H9 (cell line): ENCODE results near the gene CCDC88C. TPM values are rescaled to one million over a fixed set of nuclear protein-coding genes. Genes with fewer than 3 reads are reported as not detected.

Source experiments
- DNase-seq: peaks from one replicate; pipeline ENCODE4 v3.0.0-alpha.2; 2017
- H2AFZ ChIP-seq: one replicate; pipeline ENCODE4 v1.6.1; 2013; ENCODE audit warnings: mild to moderate bottlenecking, low read length, control low read depth, moderate library complexity
- H2AK5ac ChIP-seq: 2 replicates; pipeline ENCODE4 v1.6.1; 2013; ENCODE audit warnings: low read length, control low read depth, mixed read lengths; ENCODE audit not compliant: insufficient read length
- H2BK120ac ChIP-seq: one replicate; pipeline ENCODE4 v1.6.1; 2013; ENCODE audit warnings: low read depth, mild to moderate bottlenecking, low read length, control low read depth, inconsistent platforms; ENCODE audit not compliant: poor library complexity, severe bottlenecking
- H2BK12ac ChIP-seq: 2 replicates; pipeline ENCODE4 v1.6.1; 2013; ENCODE audit warnings: low read length, control low read depth, mixed read lengths, low read depth; ENCODE audit not compliant: insufficient read length
- H2BK15ac ChIP-seq: 2 replicates; pipeline ENCODE4 v1.6.1; 2013; ENCODE audit warnings: low read depth, low read length, control low read depth
- H2BK20ac ChIP-seq: one replicate; pipeline ENCODE4 v1.6.1; 2013; ENCODE audit warnings: low read depth, mild to moderate bottlenecking, low read length, control low read depth, inconsistent platforms; ENCODE audit not compliant: poor library complexity, severe bottlenecking
- H2BK5ac ChIP-seq: 2 replicates; pipeline ENCODE4 v1.6.1; 2013; ENCODE audit warnings: low read length, control low read depth, mixed read lengths; ENCODE audit not compliant: insufficient read length
- H3K14ac ChIP-seq: 2 replicates; pipeline ENCODE4 v1.6.1; 2013; ENCODE audit warnings: low read length, control low read depth; ENCODE audit not compliant: insufficient read depth
- H3K18ac ChIP-seq: 2 replicates; pipeline ENCODE4 v1.6.1; 2013; ENCODE audit warnings: low read depth, mild to moderate bottlenecking, mixed read lengths, low read length, control low read depth; ENCODE audit not compliant: insufficient read length
- H3K23ac ChIP-seq: 2 replicates; pipeline ENCODE4 v1.6.1; 2013; ENCODE audit warnings: low read length, control low read depth, mixed read lengths, low read depth; ENCODE audit not compliant: insufficient read length
- H3K23me2 ChIP-seq: 2 replicates; pipeline ENCODE4 v1.6.1; 2013; ENCODE audit warnings: low read depth, mild to moderate bottlenecking, mixed read lengths, low read length, control low read depth; ENCODE audit not compliant: insufficient read length, poor library complexity, severe bottlenecking
- H3K27ac ChIP-seq: 2 replicates; pipeline ENCODE4 v1.5.1; 2013; ENCODE audit warnings: low read length, control low read depth, mixed read lengths, low read depth; ENCODE audit not compliant: insufficient read length
- H3K27me3 ChIP-seq: 2 replicates; pipeline ENCODE4 v1.6.1; 2013; ENCODE audit warnings: low read length, control low read depth, inconsistent platforms; ENCODE audit not compliant: insufficient read depth
- H3K4ac ChIP-seq: 2 replicates; pipeline ENCODE4 v1.6.1; 2013; ENCODE audit warnings: low read depth, mild to moderate bottlenecking, control low read depth, inconsistent platforms, low read length, moderate library complexity
- H3K4me1 ChIP-seq: 2 replicates; pipeline ENCODE4 v1.6.1; 2013; ENCODE audit warnings: low read length, control low read depth, inconsistent platforms; ENCODE audit not compliant: insufficient read depth
- H3K4me2 ChIP-seq: 2 replicates; pipeline ENCODE4 v1.6.1; 2013; ENCODE audit warnings: low read length, control low read depth, mixed read lengths; ENCODE audit not compliant: insufficient read length, insufficient read depth
- H3K56ac ChIP-seq: 2 replicates; pipeline ENCODE4 v1.6.1; 2013; ENCODE audit warnings: low read depth, mild to moderate bottlenecking, mixed read lengths, low read length, control low read depth; ENCODE audit not compliant: insufficient read length
- H3K79me1 ChIP-seq: 2 replicates; pipeline ENCODE4 v1.6.1; 2013; ENCODE audit warnings: low read depth, mild to moderate bottlenecking, moderate library complexity, low read length, control low read depth, inconsistent platforms; ENCODE audit not compliant: insufficient read depth, poor library complexity, severe bottlenecking
- H3K79me2 ChIP-seq: 2 replicates; pipeline ENCODE4 v1.6.1; 2013; ENCODE audit warnings: low read length, control low read depth, inconsistent platforms; ENCODE audit not compliant: insufficient read depth
- H3K9ac ChIP-seq: 2 replicates; pipeline ENCODE4 v1.6.1; 2013; ENCODE audit warnings: low read length, control low read depth, mixed read lengths; ENCODE audit not compliant: insufficient read length; ENCODE audit errors: extremely low read depth
- H3K9me3 ChIP-seq: one replicate; pipeline ENCODE4 v1.6.1; 2013; ENCODE audit warnings: low read depth, low read length, inconsistent platforms; ENCODE audit not compliant: control insufficient read depth
- H3T11ph ChIP-seq: one replicate; pipeline ENCODE4 v1.6.1; 2013; ENCODE audit warnings: mild to moderate bottlenecking, low read length, control low read depth, inconsistent platforms
- H4K20me1 ChIP-seq: one replicate; pipeline ENCODE4 v1.6.1; 2013; ENCODE audit not compliant: control insufficient read depth, insufficient read length, insufficient read depth
- H4K5ac ChIP-seq: 2 replicates; pipeline ENCODE4 v1.6.1; 2013; ENCODE audit warnings: low read depth, mild to moderate bottlenecking, mixed read lengths, low read length, control low read depth; ENCODE audit not compliant: insufficient read length
- H4K8ac ChIP-seq: replicated peaks from 2 replicates; pipeline ENCODE4 v1.6.1; 2013; ENCODE audit warnings: low read length, control low read depth, mixed read lengths, low read depth; ENCODE audit not compliant: insufficient read length
- H4K91ac ChIP-seq: 2 replicates; pipeline ENCODE4 v1.6.1; 2013; ENCODE audit warnings: low read depth, mild to moderate bottlenecking, moderate library complexity, mixed read lengths, low read length, control low read depth; ENCODE audit not compliant: insufficient read length
- H3K27ac Mint-ChIP-seq, 3 experiments: 2 replicates in 2 of 3; 3 replicates in 1 of 3; pipeline ENCODE4 v1.8.0; 2020 to 2021; ENCODE audit warnings: mixed read lengths in 3 of 3, mild to moderate bottlenecking in 1 of 3, moderate library complexity in 1 of 3
- H3K27me3 Mint-ChIP-seq: 2 replicates; pipeline ENCODE4 v1.8.0; 2021; ENCODE audit warnings: low read depth, mild to moderate bottlenecking, moderate library complexity, mixed read lengths
- H3K36me3 Mint-ChIP-seq, 3 experiments: 2 replicates in 2 of 3; 3 replicates in 1 of 3; pipeline ENCODE4 v1.8.0; 2020 to 2021; ENCODE audit warnings: low read depth in 3 of 3, mixed read lengths in 3 of 3; ENCODE audit not compliant: insufficient read depth in 1 of 3
- H3K4me1 Mint-ChIP-seq, 2 experiments: 2 replicates each; pipeline ENCODE4 v1.8.0; 2020; ENCODE audit warnings: mixed read lengths in 2 of 2
- H3K4me3 Mint-ChIP-seq, 2 experiments: 2 replicates in 1 of 2; 3 replicates in 1 of 2; pipeline ENCODE4 v1.8.0; 2020 to 2021; ENCODE audit warnings: mild to moderate bottlenecking in 2 of 2, mixed read lengths in 2 of 2, moderate library complexity in 1 of 2
- H3K9me3 Mint-ChIP-seq, 2 experiments: 2 replicates in 1 of 2; 3 replicates in 1 of 2; pipeline ENCODE4 v1.8.0; 2020; ENCODE audit warnings: mild to moderate bottlenecking in 2 of 2, mixed read lengths in 2 of 2, moderate library complexity in 1 of 2
- WGBS: extraction: QIAGEN DNeasy Blood & Tissue Kit; methylation state at CpG from one replicate; pipeline ENCODE4 v1.1.7; 2013; ENCODE audit warnings: missing lambda C conversion rate, low lambda C conversion rate, mixed read lengths; ENCODE audit not compliant: insufficient read length; ENCODE audit errors: extremely low coverage; 5-methylcytosine and 5-hydroxymethylcytosine counted together
- total RNA-seq: library from RNA; stranded (reverse); gene quantifications from 2 replicates; pipeline ENCODE4 v1.2.1, GENCODE V29; 2021
- TF ChIP-seq, protein P1 (sequence below): fragments of 200-600 bp; sonication (generic); conservative IDR thresholded peaks from 3 replicates; pipeline ENCODE4 v1.8.0; 2021; ENCODE audit warnings: antibody characterized with exemption, mild to moderate bottlenecking

CCDC88C gene
- total RNA-seq, 1 experiment from 2014 or later = 52.4 TPM

DNA sequence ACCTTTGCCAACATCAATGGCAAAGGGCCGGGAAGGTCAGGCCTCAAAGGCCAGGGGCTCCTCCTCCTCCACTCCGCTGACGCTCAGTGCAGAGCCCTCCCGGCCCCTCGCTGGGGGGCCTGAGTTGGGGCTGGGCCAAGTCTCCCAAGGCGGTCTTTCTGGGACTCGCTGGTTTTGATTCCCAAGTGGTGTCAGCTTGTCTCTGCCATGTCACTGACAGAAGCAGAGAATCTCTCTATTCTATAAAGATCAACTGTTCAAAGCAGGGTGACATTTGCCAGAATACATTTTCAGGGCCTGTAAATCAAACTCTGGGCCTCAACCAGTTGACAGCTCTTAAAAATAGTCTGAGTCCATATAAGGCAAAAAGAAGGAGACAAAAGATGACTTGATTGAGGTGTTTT lies 75.9 kb downstream of the CCDC88C start:
- Histone ChIP-seq H2BK5ac (no peak overlapping the region), H4K91ac (no peak overlapping the region), H4K8ac (no peak overlapping the region), H3K79me1 (no peaks in the 10 kb centered on the region), H3K4ac (no peak overlapping the region), H2BK12ac (no peak overlapping the region), H3K4me1 (no peaks in the 10 kb centered on the region), H2AK5ac (no peak overlapping the region), H2BK20ac (no peak overlapping the region), H3K27me3 (no peaks in the 10 kb centered on the region), H2BK120ac (no peak overlapping the region), H3K4me2 (no peak overlapping the region), H3T11ph (no peak overlapping the region), H3K27ac (no peak overlapping the region), H3K23ac (no peak overlapping the region), H3K56ac (no peak overlapping the region), H3K9me3 (no peaks in the 10 kb centered on the region), H3K79me2 (no peaks in the 10 kb centered on the region), H3K18ac (no peak overlapping the region), H4K20me1 (no peaks in the 10 kb centered on the region), H2BK15ac (no peak overlapping the region), H3K23me2 (no peaks in the 10 kb centered on the region), H3K14ac (no peak overlapping the region), H3K9ac (no peak overlapping the region), H4K5ac (no peak overlapping the region), H2AFZ (no peak overlapping the region)
- Mint-ChIP-seq H3K27me3 (no peaks in the 10 kb centered on the region), H3K36me3 (peaks cover 0 to 30% (median 27%) of the 10 kb centered on the region in 3 experiments; a peak in 6 of 7 replicates), H3K27ac (peak overlapping the region in 1 of 3 experiments; percentile 40; a peak in 2 of 7 replicates), H3K9me3 (no peaks in the 10 kb centered on the region; a peak in 1 of 5 replicates), H3K4me3 (no peak overlapping the region), H3K4me1 (peaks cover 3 to 12% of the 10 kb centered on the region in 2 experiments)
- no peak for DNase-seq
- TF ChIP-seq, protein P1, sequence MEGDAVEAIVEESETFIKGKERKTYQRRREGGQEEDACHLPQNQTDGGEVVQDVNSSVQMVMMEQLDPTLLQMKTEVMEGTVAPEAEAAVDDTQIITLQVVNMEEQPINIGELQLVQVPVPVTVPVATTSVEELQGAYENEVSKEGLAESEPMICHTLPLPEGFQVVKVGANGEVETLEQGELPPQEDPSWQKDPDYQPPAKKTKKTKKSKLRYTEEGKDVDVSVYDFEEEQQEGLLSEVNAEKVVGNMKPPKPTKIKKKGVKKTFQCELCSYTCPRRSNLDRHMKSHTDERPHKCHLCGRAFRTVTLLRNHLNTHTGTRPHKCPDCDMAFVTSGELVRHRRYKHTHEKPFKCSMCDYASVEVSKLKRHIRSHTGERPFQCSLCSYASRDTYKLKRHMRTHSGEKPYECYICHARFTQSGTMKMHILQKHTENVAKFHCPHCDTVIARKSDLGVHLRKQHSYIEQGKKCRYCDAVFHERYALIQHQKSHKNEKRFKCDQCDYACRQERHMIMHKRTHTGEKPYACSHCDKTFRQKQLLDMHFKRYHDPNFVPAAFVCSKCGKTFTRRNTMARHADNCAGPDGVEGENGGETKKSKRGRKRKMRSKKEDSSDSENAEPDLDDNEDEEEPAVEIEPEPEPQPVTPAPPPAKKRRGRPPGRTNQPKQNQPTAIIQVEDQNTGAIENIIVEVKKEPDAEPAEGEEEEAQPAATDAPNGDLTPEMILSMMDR = no peak
- WGBS = no CpG with 5 or more reads among the region's 7 CpGs
